SK-N-SH (cell line): ENCODE measurements around the gene BCLAF1. TPM values are rescaled to one million over a fixed set of nuclear protein-coding genes. Genes with fewer than 3 reads are reported as not detected.

Experiments
- CTCF ChIA-PET: fragments of 300-600, 350-600 bp; formaldehyde crosslinking; extraction: SDS; loops from one replicate; lab custom pipeline; 2021; lab: Yijun Ruan, JAX
- POLR2A ChIA-PET: fragments of 350-600 bp; sonication (Branson Sonifier 250); formaldehyde crosslinking; extraction: SDS; loops from one replicate; lab custom pipeline; 2020; ENCODE audit warnings: antibody characterized with exemption, inconsistent platforms; lab: Yijun Ruan, JAX
- DNase-seq: peaks from one replicate; pipeline ENCODE4 v3.0.0; 2012
- H2AFZ ChIP-seq: fragments of 200-600 bp; sonication (generic); 2 replicates; pipeline ENCODE4 v1.8.1; 2016; ENCODE audit warnings: antibody characterized with exemption, mild to moderate bottlenecking, low read depth
- H3F3A ChIP-seq: fragments of 200-600 bp; sonication (generic); replicated peaks from 2 replicates; pipeline ENCODE3; 2016; ENCODE audit warnings: antibody characterized with exemption, mild to moderate bottlenecking; ENCODE audit not compliant: insufficient read depth
- H3K27ac ChIP-seq, 2 experiments: fragments of 200-500 bp in 1 of 2; fragments of 200-600 bp in 1 of 2; sonication (Bioruptor generic) in 1 of 2; sonication (generic), shearing (Covaris generic) in 1 of 2; 2 replicates each; pipeline versions ENCODE4 v1.5.1 to v1.6.1; 2014 to 2016; ENCODE audit warnings: low read depth in 2 of 2, inconsistent platforms in 1 of 2, low read length in 1 of 2, mild to moderate bottlenecking in 1 of 2, mixed read lengths in 1 of 2
- H3K27me3 ChIP-seq: fragments of 200-600 bp; sonication (generic), shearing (Covaris generic); 2 replicates; pipeline ENCODE4 v1.6.1; 2016; ENCODE audit warnings: mixed run types; ENCODE audit not compliant: insufficient read depth
- H3K36me3 ChIP-seq, 2 experiments: fragments of 200-500 bp in 1 of 2; fragments of 200-600 bp in 1 of 2; sonication (Bioruptor generic) in 1 of 2; sonication (generic) in 1 of 2; replicated peaks in 1 of 2; 2 replicates each; pipeline versions ENCODE3 to v1.5.1; 2014 to 2016; ENCODE audit warnings: low read length in 1 of 2, mild to moderate bottlenecking in 1 of 2; ENCODE audit not compliant: insufficient read depth in 2 of 2, control insufficient read depth in 1 of 2
- H3K4me1 ChIP-seq, 2 experiments: fragments of 200-500 bp in 1 of 2; fragments of 200-600 bp in 1 of 2; sonication (Bioruptor generic) in 1 of 2; sonication (generic), shearing (Covaris generic) in 1 of 2; 2 replicates each; pipeline versions ENCODE4 v1.5.1 to v1.6.1; 2014 to 2016; ENCODE audit warnings: low read depth in 1 of 2, low read length in 1 of 2, mixed run types in 1 of 2; ENCODE audit not compliant: insufficient read depth in 2 of 2, control insufficient read depth in 1 of 2
- H3K4me2 ChIP-seq: fragments of 200-600 bp; sonication (generic), shearing (Covaris generic); 2 replicates; pipeline ENCODE4 v1.6.1; 2017; ENCODE audit warnings: mixed run types
- H3K4me3 ChIP-seq, 2 experiments: fragments of 200-500 bp in 1 of 2; fragments of 200-600 bp in 1 of 2; sonication (Bioruptor generic) in 1 of 2; sonication (generic), shearing (Covaris generic) in 1 of 2; 2 replicates each; pipeline versions ENCODE4 v1.5.1 to v1.8.1; 2014 to 2016; ENCODE audit warnings: low read depth in 2 of 2, inconsistent platforms in 1 of 2, low read length in 1 of 2, mild to moderate bottlenecking in 1 of 2, mixed read lengths in 1 of 2, moderate library complexity in 1 of 2
- H3K79me2 ChIP-seq: fragments of 200-600 bp; sonication (generic); 2 replicates; pipeline ENCODE4 v1.8.1; 2017; ENCODE audit warnings: mild to moderate bottlenecking; ENCODE audit not compliant: insufficient read depth
- H3K9ac ChIP-seq: fragments of 200-600 bp; sonication (generic); 2 replicates; pipeline ENCODE4 v1.6.1; 2017; ENCODE audit warnings: mixed run types
- H3K9me2 ChIP-seq: fragments of 200-600 bp; sonication (generic); 2 replicates; pipeline ENCODE4 v1.6.1; 2017; ENCODE audit warnings: mixed run types
- H3K9me3 ChIP-seq: fragments of 200-600 bp; sonication (generic); 2 replicates; pipeline ENCODE4 v1.6.1; 2017; ENCODE audit warnings: mixed run types, mild to moderate bottlenecking, moderate library complexity
- H4K20me1 ChIP-seq: fragments of 200-600 bp; sonication (generic); 2 replicates; pipeline ENCODE4 v1.6.1; 2017; ENCODE audit warnings: mild to moderate bottlenecking, mixed run types; ENCODE audit not compliant: insufficient read depth
- CHD2 ChIP-seq: fragments of 150-350 bp; IDR thresholded peaks from 2 replicates; pipeline ENCODE4 v1.6.1; 2018; ENCODE audit warnings: low read length; ENCODE audit not compliant: partially characterized antibody
- FOXM1 ChIP-seq: IDR thresholded peaks from 2 replicates; pipeline ENCODE4 v1.4.0; 2012; ENCODE audit warnings: low read depth, mild to moderate bottlenecking
- IRF3 ChIP-seq: fragments of 150-350 bp; IDR thresholded peaks from 2 replicates; pipeline ENCODE4 v1.6.1; 2016; ENCODE audit warnings: mild to moderate bottlenecking, low read depth, low read length
- MAX ChIP-seq: IDR thresholded peaks from 2 replicates; pipeline ENCODE4 v1.4.0; 2012; ENCODE audit warnings: low read depth
- MXI1 ChIP-seq: IDR thresholded peaks from 2 replicates; pipeline ENCODE4 v1.6.1; 2012; ENCODE audit warnings: mild to moderate bottlenecking, low read depth, low read length, improper control_type of control experiment
- RAD21 ChIP-seq: IDR thresholded peaks from 2 replicates; pipeline ENCODE4 v1.6.1; 2012; ENCODE audit warnings: mild to moderate bottlenecking, low read length
- REST ChIP-seq: IDR thresholded peaks from 2 replicates; pipeline ENCODE4 v1.6.1; 2012; ENCODE audit warnings: mild to moderate bottlenecking, low read depth, low read length, moderate library complexity
- TAF1 ChIP-seq: IDR thresholded peaks from 2 replicates; pipeline ENCODE4 v1.6.1; 2012; ENCODE audit warnings: low read depth, mild to moderate bottlenecking, low read length, moderate library complexity, borderline replicate concordance
- TCF12 ChIP-seq: IDR thresholded peaks from 2 replicates; pipeline ENCODE4 v1.4.0; 2012
- TEAD4 ChIP-seq: IDR thresholded peaks from 2 replicates; pipeline ENCODE4 v1.4.0; 2012; ENCODE audit warnings: mild to moderate bottlenecking, borderline replicate concordance; ENCODE audit not compliant: insufficient read depth
- USF1 ChIP-seq: IDR thresholded peaks from 2 replicates; pipeline ENCODE4 v1.4.0; 2012; ENCODE audit warnings: low read depth, borderline replicate concordance
- USF2 ChIP-seq: fragments of 150-350 bp; IDR thresholded peaks from 2 replicates; pipeline ENCODE4 v1.6.1; 2017; ENCODE audit warnings: antibody characterized with exemption, low read length, low read depth, borderline replicate concordance
- YY1 ChIP-seq: IDR thresholded peaks from 2 replicates; pipeline ENCODE4 v1.4.0; 2012; ENCODE audit warnings: low read depth, mild to moderate bottlenecking
- WGBS: methylation state at CpG from one replicate; pipeline ENCODE4 v1.1.6; 2017; ENCODE audit warnings: low lambda C conversion rate; 5-methylcytosine and 5-hydroxymethylcytosine counted together
- polyA plus RNA-seq, 3 experiments: library from polyadenylated mRNA; depleted of rRNA; stranded (reverse); fragments of >200 nt; gene quantifications; 2 replicates each; pipeline ENCODE4 v1.2.3, GENCODE V29; 2012

The BCLAF1 gene
- polyA plus RNA-seq, 1 of the 3 experiments (the other 2 are of a cell fraction), result 21.9 TPM

GRCh38 chr6:136235233-136235564, 54.4 kb downstream of the BCLAF1 start:
- TF ChIP-seq USF2, result no peak
- no peak for TF ChIP-seq CHD2
- no peak for TF ChIP-seq TCF12
- TF ChIP-seq TAF1, result no peak
- TF ChIP-seq TEAD4, result no peak
- no peak for TF ChIP-seq FOXM1
- no peak for TF ChIP-seq MAX
- no peak for TF ChIP-seq MXI1
- no peak for TF ChIP-seq USF1
- TF ChIP-seq REST, result no peak
- no peak overlapping the region for H3K9ac ChIP-seq
- no peak for DNase-seq
- no peak overlapping the region for H3K4me3 ChIP-seq
- no peak overlapping the region for H3K27ac ChIP-seq
- ChIA-PET CTCF (interaction anchor here (5.5 kb wide), 1 partner anchor 8 kb away, joined by 43 read pairs; no protein-coding TSS in a partner anchor), POLR2A (no interaction called here)
- no peaks in the 10 kb centered on the region for H3K79me2 ChIP-seq
- no peaks in the 10 kb centered on the region for H3K9me2 ChIP-seq
- no peak overlapping the region for H3K4me2 ChIP-seq
- no peaks in the 10 kb centered on the region for H3K9me3 ChIP-seq
- no peaks in the 10 kb centered on the region for H3F3A ChIP-seq
- no peaks in the 10 kb centered on the region for H4K20me1 ChIP-seq
- no peak overlapping the region for H2AFZ ChIP-seq
- peaks cover 6 to 8% of the 10 kb centered on the region in 2 experiments for H3K36me3 ChIP-seq
- H3K4me1 ChIP-seq, result no peaks in the 10 kb centered on the region
- H3K27me3 ChIP-seq, result no peaks in the 10 kb centered on the region
- 76% methylated on average over 4 of the region's 4 CpGs for WGBS

GRCh38 chr6:136232701-136233100, 56.9 kb downstream of the BCLAF1 start:
- ChIA-PET CTCF (interaction anchor here (0.6 to 1.1 kb wide), 2 partner anchors 696 to 778 kb away, joined by 3 read pairs; no protein-coding TSS in a partner anchor), POLR2A (no interaction called here)
- no peaks in the 10 kb centered on the region for H4K20me1 ChIP-seq
- no peaks in the 10 kb centered on the region for H3K4me1 ChIP-seq
- H3K9me3 ChIP-seq, result no peaks in the 10 kb centered on the region
- H3F3A ChIP-seq, result no peaks in the 10 kb centered on the region
- H3K9me2 ChIP-seq, result no peaks in the 10 kb centered on the region
- H3K79me2 ChIP-seq, result no peaks in the 10 kb centered on the region
- no peak overlapping the region for H3K27ac ChIP-seq
- no peak for DNase-seq
- TF ChIP-seq RAD21 (no peak), YY1 (no peak), IRF3 (no peak), MXI1 (no peak), TAF1 (no peak)
- H2AFZ ChIP-seq, result no peak overlapping the region
- WGBS, result 94% methylated on average over 1 of the region's 1 CpG
- H3K4me3 ChIP-seq, result no peak overlapping the region
- no peaks in the 10 kb centered on the region for H3K36me3 ChIP-seq
- no peaks in the 10 kb centered on the region for H3K27me3 ChIP-seq
- H3K9ac ChIP-seq, result no peak overlapping the region
- H3K4me2 ChIP-seq, result no peak overlapping the region
